ENCODE measurements around the gene LSM2.

LSM2 gene

GRCh38 chr6:31749301-31750036 lies 57.3 kb downstream of the LSM2 start:
- DNase-seq = no peak
